Smooth muscle cell (in vitro differentiated cells): ENCODE results near the gene CHID1. TPM values are rescaled to one million over a fixed set of nuclear protein-coding genes. Genes with fewer than 3 reads are reported as not detected.

Source experiments
- DNase-seq: peaks from one replicate; lab custom pipeline; 2025; ENCODE audit not compliant: unreplicated experiment; lab: John Stamatoyannopoulos, UW
- H2AFZ ChIP-seq: fragments of 200-600 bp; sonication (generic); 2 replicates; pipeline ENCODE4 v1.6.0; 2016; ENCODE audit warnings: antibody characterized with exemption, low read depth, mild to moderate bottlenecking
- H3F3A ChIP-seq: fragments of 200-600 bp; sonication (generic); 2 replicates; pipeline ENCODE4 v1.6.0; 2017; ENCODE audit warnings: antibody characterized with exemption, low read depth
- H3K27ac ChIP-seq: fragments of 200-600 bp; sonication (generic); 2 replicates; pipeline ENCODE4 v1.5.1; 2016; ENCODE audit warnings: low read depth, mild to moderate bottlenecking
- H3K27me3 ChIP-seq: fragments of 200-600 bp; sonication (generic); 2 replicates; pipeline ENCODE4 v1.6.1; 2016; ENCODE audit warnings: low read depth, mild to moderate bottlenecking
- H3K36me3 ChIP-seq: fragments of 200-600 bp; sonication (generic); 2 replicates; pipeline ENCODE4 v1.5.1; 2016; ENCODE audit warnings: low read depth
- H3K4me1 ChIP-seq: fragments of 200-600 bp; sonication (generic); 2 replicates; pipeline ENCODE4 v1.5.1; 2016; ENCODE audit warnings: low read depth
- H3K4me2 ChIP-seq: fragments of 200-600 bp; sonication (generic); 2 replicates; pipeline ENCODE4 v1.6.0; 2016; ENCODE audit warnings: mild to moderate bottlenecking
- H3K4me3 ChIP-seq: fragments of 200-600 bp; sonication (generic); 2 replicates; pipeline ENCODE4 v1.5.1; 2016; ENCODE audit warnings: mild to moderate bottlenecking
- H3K79me2 ChIP-seq: fragments of 200-600 bp; sonication (generic); 2 replicates; pipeline ENCODE4 v1.6.0; 2016; ENCODE audit warnings: low read depth, mild to moderate bottlenecking
- H3K9ac ChIP-seq: fragments of 200-600 bp; sonication (generic); 2 replicates; pipeline ENCODE4 v1.6.0; 2016; ENCODE audit warnings: low read depth
- H3K9me3 ChIP-seq: fragments of 200-600 bp; sonication (generic); replicated peaks from 2 replicates; pipeline ENCODE4 v1.5.1; 2016; ENCODE audit warnings: low read depth
- H4K20me1 ChIP-seq: fragments of 200-600 bp; sonication (generic); 2 replicates; pipeline ENCODE4 v1.6.0; 2016; ENCODE audit warnings: low read depth
- CTCF ChIP-seq: fragments of 200-600 bp; sonication (generic); IDR thresholded peaks from 2 replicates; pipeline ENCODE4 v1.5.1; 2017; ENCODE audit warnings: borderline replicate concordance, mild to moderate bottlenecking, antibody characterized with exemption; ENCODE audit not compliant: insufficient read depth, poor library complexity, severe bottlenecking
- WGBS: methylation state at CpG from one replicate; pipeline ENCODE4 v1.1.7; 2016; ENCODE audit warnings: low lambda C conversion rate; 5-methylcytosine and 5-hydroxymethylcytosine counted together
- polyA plus RNA-seq: library from polyadenylated mRNA; unstranded; fragments of >200 nt; fragmentation: Nextera tagmentation; extraction: Ambion mirVana; gene quantifications from 2 replicates; pipeline ENCODE4 v1.2.1, GENCODE V29; 2016
- total RNA-seq: library from RNA; depleted of rRNA; stranded (reverse); fragments of >200 nt; gene quantifications from 2 replicates; pipeline ENCODE4 v1.2.3, GENCODE V29; 2014

Gene CHID1
- total and polyA plus RNA-seq, 2 experiments from 2014 or later: 54.3 to 181 TPM

GRCh38 chr11:824292-824880 lies 86.2 kb downstream of the CHID1 start:
- H3K4me3 ChIP-seq: no peak overlapping the region
- no peak overlapping the region for H3K4me2 ChIP-seq
- H3F3A ChIP-seq: peaks cover under 1% of the 10 kb centered on the region
- peaks cover 20% of the 10 kb centered on the region for H3K4me1 ChIP-seq
- H3K27ac ChIP-seq: no peak overlapping the region
- no peaks in the 10 kb centered on the region for H3K9me3 ChIP-seq
- DNase-seq: no peak
- H2AFZ ChIP-seq: no peak overlapping the region
- H3K36me3 ChIP-seq: no peaks in the 10 kb centered on the region
- peaks cover 45% of the 10 kb centered on the region for H3K27me3 ChIP-seq
- H3K9ac ChIP-seq: no peak overlapping the region
- no peak for TF ChIP-seq CTCF
- peaks cover 13% of the 10 kb centered on the region for H3K79me2 ChIP-seq
- 97% methylated on average over 45 of the region's 59 CpGs for WGBS
- peaks cover 49% of the 10 kb centered on the region for H4K20me1 ChIP-seq

GRCh38 chr11:823441-824291 lies 86.9 kb downstream of the CHID1 start:
- DNase-seq: no peak
- Histone ChIP-seq H3K4me2 (no peak overlapping the region), H2AFZ (no peak overlapping the region), H3K79me2 (peaks cover 13% of the 10 kb centered on the region), H4K20me1 (peaks cover 42% of the 10 kb centered on the region), H3K9ac (no peak overlapping the region), H3K4me1 (peaks cover 16% of the 10 kb centered on the region), H3K4me3 (no peak overlapping the region), H3K36me3 (no peaks in the 10 kb centered on the region), H3F3A (no peaks in the 10 kb centered on the region), H3K27ac (no peak overlapping the region), H3K9me3 (no peaks in the 10 kb centered on the region), H3K27me3 (peaks cover 38% of the 10 kb centered on the region)
- no peak for TF ChIP-seq CTCF
- 94% methylated on average over 25 of the region's 53 CpGs for WGBS

GRCh38 chr11:821512-822371 lies 88.9 kb downstream of the CHID1 start:
- no peak for TF ChIP-seq CTCF
- H3K9ac ChIP-seq: no peak overlapping the region
- H3K36me3 ChIP-seq: no peaks in the 10 kb centered on the region
- H3K4me2 ChIP-seq: no peak overlapping the region
- H3K27me3 ChIP-seq: peaks cover 19% of the 10 kb centered on the region
- peaks cover 13% of the 10 kb centered on the region for H3K79me2 ChIP-seq
- no peaks in the 10 kb centered on the region for H3K9me3 ChIP-seq
- no peak overlapping the region for H2AFZ ChIP-seq
- H3K27ac ChIP-seq: no peak overlapping the region
- 97% methylated on average over 18 of the region's 22 CpGs for WGBS
- H3K4me1 ChIP-seq: peaks cover 10% of the 10 kb centered on the region
- DNase-seq: no peak
- no peaks in the 10 kb centered on the region for H3F3A ChIP-seq
- H3K4me3 ChIP-seq: no peak overlapping the region
- peaks cover 37% of the 10 kb centered on the region for H4K20me1 ChIP-seq
